Activated T-cell treated with anti-CD3 and anti-CD28 coated beads, Interleukin-2, amount 50 U/mL, for 24 hours (primary cell): Measurements from ENCODE around the gene BOLA2B.
A peak's percentile ranks its signal among the peaks of the same experiment; 100 is the strongest.
"Not testable (repeated sequence)": the region's sequence is repeated elsewhere in the genome, so short reads cannot be mapped to it uniquely, and the experiment has no call there.

ENCODE experiments used
- DNase-seq: peaks from one replicate; pipeline ENCODE4 v3.0.0-alpha.2; 2020
- H3K27ac Mint-ChIP-seq: 2 replicates; pipeline ENCODE4 v1.8.0; 2020; ENCODE audit warnings: mild to moderate bottlenecking, mixed read lengths
- H3K27me3 Mint-ChIP-seq: 2 replicates; pipeline ENCODE4 v1.8.0; 2020; ENCODE audit warnings: mixed read lengths
- H3K36me3 Mint-ChIP-seq: 2 replicates; pipeline ENCODE4 v1.8.0; 2020; ENCODE audit warnings: low read depth, mixed read lengths
- H3K4me1 Mint-ChIP-seq: 2 replicates; pipeline ENCODE4 v1.8.0; 2020; ENCODE audit warnings: low read depth, mixed read lengths
- H3K4me3 Mint-ChIP-seq: 2 replicates; pipeline ENCODE4 v1.8.0; 2020; ENCODE audit warnings: mild to moderate bottlenecking, moderate library complexity, mixed read lengths
- H3K9me3 Mint-ChIP-seq: 2 replicates; pipeline ENCODE4 v1.8.0; 2020; ENCODE audit warnings: mixed read lengths

The BOLA2B gene

GRCh38 chr16:30169416-30169815, 24.1 kb downstream of the BOLA2B start:
- not testable (repeated sequence) for H3K4me3 Mint-ChIP-seq, H3K36me3 Mint-ChIP-seq, DNase-seq, H3K27me3 Mint-ChIP-seq, H3K27ac Mint-ChIP-seq, H3K9me3 Mint-ChIP-seq
- H3K4me1 Mint-ChIP-seq = peaks cover 18% of the 10 kb centered on the region

DNA sequence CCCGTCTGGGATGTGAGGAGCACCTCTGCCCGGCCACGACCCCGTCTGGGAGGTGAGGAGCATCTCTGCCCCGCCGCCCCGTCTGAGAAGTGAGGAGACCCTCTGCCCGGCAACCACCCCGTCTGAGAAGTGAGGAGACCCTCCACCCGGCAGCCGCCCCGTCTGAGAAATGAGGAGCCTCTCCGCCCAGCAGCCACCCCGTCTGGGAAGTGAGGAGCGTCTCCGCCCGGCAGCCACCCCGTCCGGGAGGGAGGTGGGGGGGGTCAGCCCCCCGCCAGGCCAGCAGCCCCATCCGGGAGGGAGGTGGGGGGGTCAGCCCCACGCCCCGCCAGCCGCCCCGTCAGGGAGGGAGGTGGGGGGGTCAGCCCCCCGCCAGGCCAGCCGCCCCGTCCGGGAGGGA, 24.7 kb downstream of the BOLA2B start:
- H3K36me3 Mint-ChIP-seq, H3K27ac Mint-ChIP-seq, H3K27me3 Mint-ChIP-seq, DNase-seq, H3K4me3 Mint-ChIP-seq, H3K9me3 Mint-ChIP-seq: not testable (repeated sequence)
- H3K4me1 Mint-ChIP-seq = peaks cover 18% of the 10 kb centered on the region

GRCh38 chr16:30166202-30166902, 27.1 kb downstream of the BOLA2B start:
- peaks cover 23% of the 10 kb centered on the region for H3K4me1 Mint-ChIP-seq
- no peak for DNase-seq
- H3K27me3 Mint-ChIP-seq = no peaks in the 10 kb centered on the region
- peak overlapping the region; percentile 48 for H3K27ac Mint-ChIP-seq
- H3K9me3 Mint-ChIP-seq = no peaks in the 10 kb centered on the region
- H3K36me3 Mint-ChIP-seq = no peaks in the 10 kb centered on the region
- H3K4me3 Mint-ChIP-seq = no peak overlapping the region

- no peak overlapping the region for H3K4me3 Mint-ChIP-seq
- H3K36me3 Mint-ChIP-seq = no peaks in the 10 kb centered on the region
- DNase-seq = no peak
- no peaks in the 10 kb centered on the region for H3K27me3 Mint-ChIP-seq
- H3K4me1 Mint-ChIP-seq = peaks cover 23% of the 10 kb centered on the region
- no peak overlapping the region for H3K27ac Mint-ChIP-seq
- no peaks in the 10 kb centered on the region for H3K9me3 Mint-ChIP-seq
These were observed 29.9 kb downstream of the BOLA2B start for GRCh38 chr16:30163538-30163937.

DNA sequence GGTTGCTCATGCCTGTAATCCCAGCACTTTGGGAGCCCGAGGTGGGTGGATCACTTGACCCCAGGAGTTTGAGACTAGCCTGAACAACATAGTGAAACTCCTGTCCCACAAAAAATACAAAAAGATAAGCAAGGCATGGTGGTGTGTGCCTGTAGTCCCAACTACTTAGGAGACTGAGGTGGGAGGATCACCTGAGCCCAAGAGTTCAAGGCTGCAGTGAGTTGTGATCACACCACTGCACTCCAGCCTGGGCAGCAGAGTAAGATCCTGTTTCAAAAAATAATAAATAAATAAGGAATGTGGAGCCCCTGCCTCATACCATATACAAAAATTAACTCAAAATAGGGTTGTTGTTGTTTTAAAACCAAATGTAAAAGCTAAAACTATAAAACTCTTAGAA, 36.3 kb downstream of the BOLA2B start:
- Mint-ChIP-seq H3K27me3 (no peaks in the 10 kb centered on the region), H3K27ac (no peak overlapping the region), H3K36me3 (no peaks in the 10 kb centered on the region), H3K9me3 (no peaks in the 10 kb centered on the region), H3K4me3 (no peak overlapping the region), H3K4me1 (no peaks in the 10 kb centered on the region)
- DNase-seq = no peak

GRCh38 chr16:30155188-30155587, 38.3 kb downstream of the BOLA2B start:
- Mint-ChIP-seq H3K27ac (no peak overlapping the region), H3K4me3 (no peak overlapping the region), H3K9me3 (no peaks in the 10 kb centered on the region), H3K27me3 (no peaks in the 10 kb centered on the region), H3K36me3 (no peaks in the 10 kb centered on the region), H3K4me1 (no peaks in the 10 kb centered on the region)
- no peak for DNase-seq

- no peaks in the 10 kb centered on the region for H3K4me1 Mint-ChIP-seq
- H3K27ac Mint-ChIP-seq = no peak overlapping the region
- no peak for DNase-seq
- H3K36me3 Mint-ChIP-seq = peaks cover 2% of the 10 kb centered on the region
- H3K27me3 Mint-ChIP-seq = no peaks in the 10 kb centered on the region
- H3K4me3 Mint-ChIP-seq = no peak overlapping the region
- H3K9me3 Mint-ChIP-seq = peaks cover 5% of the 10 kb centered on the region
These were observed 40.9 kb downstream of the BOLA2B start for GRCh38 chr16:30152517-30152916.

DNA sequence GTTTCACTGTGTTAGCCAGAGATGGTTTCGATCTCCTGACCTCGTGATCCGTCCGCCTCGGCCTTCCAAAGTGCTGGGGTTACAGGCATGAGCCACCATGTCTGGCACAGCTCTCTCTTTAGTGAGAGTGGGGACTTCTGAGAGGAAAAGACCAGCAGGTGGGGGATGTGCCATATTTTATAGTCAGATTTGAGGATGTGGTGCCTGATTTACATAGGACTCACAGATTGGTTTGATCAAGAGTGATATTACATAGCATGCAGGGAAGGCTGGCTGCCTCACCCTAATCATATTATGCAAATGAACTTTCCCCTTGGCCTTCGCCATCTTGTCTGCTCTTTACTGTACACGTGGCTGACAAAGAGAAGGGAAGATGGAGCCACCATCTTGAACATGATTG, 42.4 kb downstream of the BOLA2B start:
- Mint-ChIP-seq H3K27me3 (no peaks in the 10 kb centered on the region), H3K4me1 (no peaks in the 10 kb centered on the region), H3K36me3 (peaks cover 2% of the 10 kb centered on the region), H3K27ac (no peak overlapping the region), H3K4me3 (no peak overlapping the region), H3K9me3 (peaks cover 5% of the 10 kb centered on the region)
- DNase-seq = no peak

- Mint-ChIP-seq H3K36me3 (peaks cover 2% of the 10 kb centered on the region), H3K27me3 (no peaks in the 10 kb centered on the region), H3K4me1 (no peaks in the 10 kb centered on the region), H3K9me3 (peaks cover 5% of the 10 kb centered on the region), H3K4me3 (no peak overlapping the region), H3K27ac (no peak overlapping the region)
- no peak for DNase-seq
These were observed 44.1 kb downstream of the BOLA2B start for GRCh38 chr16:30149250-30149930.

DNA sequence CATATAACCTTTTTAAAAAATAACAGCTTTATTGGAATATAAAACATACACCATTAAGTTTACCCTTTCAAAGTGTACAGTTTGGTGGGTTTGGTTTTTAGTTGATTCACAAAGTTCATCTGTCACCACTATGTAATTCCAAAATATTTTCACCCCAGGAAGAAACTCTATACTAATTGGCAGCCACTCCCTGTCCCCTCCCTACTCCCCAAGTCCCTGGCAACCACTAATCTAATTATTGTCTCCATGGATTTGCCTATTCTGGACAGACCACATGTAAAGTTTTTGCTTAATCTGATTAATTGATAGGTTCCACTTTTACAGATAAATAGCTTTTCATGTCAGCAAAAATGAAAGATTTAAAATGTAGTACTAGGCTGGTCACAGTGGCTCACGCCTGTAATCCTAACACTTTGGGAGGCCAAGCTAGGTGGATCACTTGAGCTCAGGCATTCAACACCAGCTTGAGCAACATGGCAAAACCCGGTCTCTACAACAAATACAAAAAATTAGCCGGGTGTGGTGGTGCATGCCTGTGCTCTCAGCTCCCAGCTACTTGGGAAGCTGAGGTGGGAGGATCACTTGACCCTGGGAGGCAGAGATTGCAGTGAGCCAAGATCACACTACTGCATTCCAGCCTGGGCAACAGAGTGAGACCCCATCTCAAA, 45.5 kb downstream of the BOLA2B start:
- peaks cover 5% of the 10 kb centered on the region for H3K4me1 Mint-ChIP-seq
- H3K4me3 Mint-ChIP-seq = no peak overlapping the region
- H3K27ac Mint-ChIP-seq = no peak overlapping the region
- peaks cover 2% of the 10 kb centered on the region for H3K36me3 Mint-ChIP-seq
- H3K9me3 Mint-ChIP-seq = peaks cover 5% of the 10 kb centered on the region
- no peaks in the 10 kb centered on the region for H3K27me3 Mint-ChIP-seq
- DNase-seq = no peak

DNA sequence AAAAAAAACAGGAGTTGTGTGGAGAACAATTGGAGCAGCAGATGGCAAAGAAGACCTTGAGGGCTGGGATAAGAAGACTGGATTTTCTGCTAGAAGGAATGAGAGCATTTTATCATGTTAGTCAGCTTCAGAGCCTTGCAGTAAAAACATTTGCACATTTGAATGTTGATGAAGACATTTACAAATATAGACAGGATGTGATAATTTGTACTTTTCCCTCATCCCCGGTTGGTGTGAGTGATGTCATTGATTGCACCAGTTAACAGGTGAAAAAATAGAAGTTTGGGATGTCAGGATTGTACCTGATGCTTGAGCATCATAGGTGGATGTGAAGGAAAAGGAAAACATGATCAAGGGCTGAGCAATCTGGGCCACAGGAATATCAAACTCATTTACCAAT, 47.8 kb downstream of the BOLA2B start:
- Mint-ChIP-seq H3K36me3 (peaks cover 2% of the 10 kb centered on the region), H3K27ac (no peak overlapping the region), H3K4me1 (peaks cover 12% of the 10 kb centered on the region), H3K4me3 (no peak overlapping the region), H3K9me3 (peaks cover 5% of the 10 kb centered on the region), H3K27me3 (no peaks in the 10 kb centered on the region)
- no peak for DNase-seq

- no peaks in the 10 kb centered on the region for H3K27me3 Mint-ChIP-seq
- H3K4me3 Mint-ChIP-seq = no peak overlapping the region
- H3K4me1 Mint-ChIP-seq = peaks cover 13% of the 10 kb centered on the region
- H3K27ac Mint-ChIP-seq = no peak overlapping the region
- H3K36me3 Mint-ChIP-seq = peaks cover 2% of the 10 kb centered on the region
- H3K9me3 Mint-ChIP-seq = peaks cover 5% of the 10 kb centered on the region
- DNase-seq = no peak
These were observed 48.5 kb downstream of the BOLA2B start for GRCh38 chr16:30144917-30145316.

DNA sequence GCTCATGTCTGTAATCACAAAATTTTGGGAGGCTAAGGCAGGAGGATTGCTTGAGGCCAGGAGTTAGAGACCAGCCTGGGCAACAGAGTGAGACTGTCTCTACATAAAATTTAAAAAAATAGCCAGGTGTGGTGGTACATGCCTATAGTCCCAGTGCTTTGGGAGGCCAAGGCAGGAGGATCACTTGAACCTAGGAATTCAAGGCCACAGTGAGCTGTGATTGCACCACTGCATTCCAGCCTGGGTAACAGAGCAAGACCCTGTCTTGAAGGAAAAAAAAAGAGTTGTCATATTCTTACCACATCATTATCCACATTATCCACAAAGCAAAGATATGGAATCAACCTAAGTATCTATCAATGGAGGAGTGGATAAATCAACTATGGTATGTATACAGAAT, 49.4 kb downstream of the BOLA2B start:
- Mint-ChIP-seq H3K9me3 (no peaks in the 10 kb centered on the region), H3K4me3 (no peak overlapping the region), H3K27me3 (no peaks in the 10 kb centered on the region)

DNA sequence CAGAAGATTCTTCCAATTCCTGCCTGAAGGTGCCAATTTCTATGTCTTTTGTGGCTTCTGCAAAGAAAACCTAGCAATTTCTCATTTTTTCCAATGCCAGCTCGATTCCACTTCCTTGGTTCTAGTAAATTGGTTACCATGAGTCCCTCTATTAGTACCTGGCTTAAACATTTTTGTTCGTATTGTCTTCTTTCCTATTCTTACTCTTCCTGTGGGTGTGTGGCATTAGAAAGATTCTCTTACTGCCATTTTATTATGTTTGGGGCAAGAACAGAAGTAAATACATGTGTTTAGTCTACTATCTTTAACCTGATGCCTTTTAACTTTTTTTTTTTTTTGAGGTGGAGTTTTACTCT, 50.1 kb downstream of the BOLA2B start:
- Mint-ChIP-seq H3K36me3 (no peaks in the 10 kb centered on the region), H3K4me1 (peaks cover 20% of the 10 kb centered on the region), H3K27ac (peak overlapping the region; percentile 6), H3K9me3 (no peaks in the 10 kb centered on the region), H3K27me3 (no peaks in the 10 kb centered on the region), H3K4me3 (no peak overlapping the region)
- no peak for DNase-seq

More for the DNA sequence above, 49.4 kb downstream of the BOLA2B start:
- H3K4me1 Mint-ChIP-seq = peaks cover 20% of the 10 kb centered on the region
- no peaks in the 10 kb centered on the region for H3K36me3 Mint-ChIP-seq
- H3K27ac Mint-ChIP-seq = no peak overlapping the region
- no peak for DNase-seq
